PC-3 (cell line): ENCODE results near the gene GPATCH1.

Source experiments
- EZH2 ChIP-seq: fragments of 300-600 bp; sonication (generic); IDR thresholded peaks from one replicate; pipeline ENCODE4 v1.6.1; 2017; ENCODE audit warnings: antibody characterized with exemption, mild to moderate bottlenecking, low read length; ENCODE audit not compliant: unreplicated experiment
- EZH2phosphoT487 ChIP-seq: fragments of 300-600 bp; sonication (generic); IDR thresholded peaks from 2 replicates; pipeline ENCODE4 v1.6.1; 2018; ENCODE audit warnings: mild to moderate bottlenecking, antibody characterized with exemption, low read length, borderline replicate concordance
- TF ChIP-seq, protein P1 (sequence below): fragments of 300-600 bp; sonication (generic); conservative IDR thresholded peaks from 2 replicates; pipeline ENCODE4 v1.5.1; 2017; ENCODE audit warnings: antibody characterized with exemption, low read depth, mild to moderate bottlenecking, low read length

DNA sequence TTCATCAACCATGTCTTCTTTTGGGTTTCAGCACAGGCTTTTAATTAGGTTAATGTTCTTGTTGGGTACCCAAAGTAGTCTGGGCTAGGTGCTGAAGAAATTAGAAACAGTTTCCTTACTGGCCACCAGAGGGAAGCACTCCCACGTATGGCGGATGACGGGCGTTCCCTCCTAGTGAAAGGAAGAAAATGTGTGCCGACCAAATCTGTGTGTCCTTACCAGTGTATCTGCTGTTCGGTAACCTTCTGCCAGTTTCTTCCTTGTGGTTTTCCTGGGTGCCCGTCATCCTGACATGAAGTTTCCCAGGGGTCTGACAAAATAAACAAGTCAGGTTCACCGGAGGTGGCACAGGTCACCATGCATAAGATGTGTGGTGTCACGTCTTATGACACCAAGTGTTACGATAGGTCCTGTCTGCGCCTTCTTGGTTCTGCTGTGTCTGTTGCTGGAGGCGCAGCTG, 45.0 kb downstream of the GPATCH1 start:
- TF ChIP-seq, protein P1, sequence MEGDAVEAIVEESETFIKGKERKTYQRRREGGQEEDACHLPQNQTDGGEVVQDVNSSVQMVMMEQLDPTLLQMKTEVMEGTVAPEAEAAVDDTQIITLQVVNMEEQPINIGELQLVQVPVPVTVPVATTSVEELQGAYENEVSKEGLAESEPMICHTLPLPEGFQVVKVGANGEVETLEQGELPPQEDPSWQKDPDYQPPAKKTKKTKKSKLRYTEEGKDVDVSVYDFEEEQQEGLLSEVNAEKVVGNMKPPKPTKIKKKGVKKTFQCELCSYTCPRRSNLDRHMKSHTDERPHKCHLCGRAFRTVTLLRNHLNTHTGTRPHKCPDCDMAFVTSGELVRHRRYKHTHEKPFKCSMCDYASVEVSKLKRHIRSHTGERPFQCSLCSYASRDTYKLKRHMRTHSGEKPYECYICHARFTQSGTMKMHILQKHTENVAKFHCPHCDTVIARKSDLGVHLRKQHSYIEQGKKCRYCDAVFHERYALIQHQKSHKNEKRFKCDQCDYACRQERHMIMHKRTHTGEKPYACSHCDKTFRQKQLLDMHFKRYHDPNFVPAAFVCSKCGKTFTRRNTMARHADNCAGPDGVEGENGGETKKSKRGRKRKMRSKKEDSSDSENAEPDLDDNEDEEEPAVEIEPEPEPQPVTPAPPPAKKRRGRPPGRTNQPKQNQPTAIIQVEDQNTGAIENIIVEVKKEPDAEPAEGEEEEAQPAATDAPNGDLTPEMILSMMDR: peak; percentile 76
- no peak for TF ChIP-seq EZH2phosphoT487
- no peak for TF ChIP-seq EZH2
